T-cell (primary cell): ENCODE results near the gene GATA6. TPM values are rescaled to one million over a fixed set of nuclear protein-coding genes. Genes with fewer than 3 reads are reported as not detected.

Experiments
- ATAC-seq, 4 experiments: fragments of 200-7000 bp in 3 of 4; fragments of 150-1000 bp in 1 of 4; cut with Tn5 transposase; replicated peaks in 1 of 4; 1 replicate in 3 of 4; 2 replicates in 1 of 4; pipeline ENCODE4 v1.10.0; 2021; ENCODE audit warnings: moderate library complexity in 3 of 4, mild to moderate bottlenecking in 2 of 4, moderate number of reproducible peaks in 1 of 4
- CTCF ChIA-PET, 2 donors: fragments of 300-600 bp; sonication (Branson Sonifier 250); formaldehyde crosslinking; loops; one replicate each; lab custom pipeline; 2022; ENCODE audit warnings: antibody characterized with exemption in 2 of 2; lab: Charles Lee
- POLR2A ChIA-PET, 2 donors: fragments of 300-600 bp; sonication (Branson Sonifier 250); formaldehyde crosslinking; loops; one replicate each; lab custom pipeline; 2022; ENCODE audit warnings: antibody characterized with exemption in 2 of 2; lab: Charles Lee
- DNase-seq, 35 experiments: peaks; one replicate each; pipeline versions ENCODE4 v3.0.0 to v3.0.0-alpha.2; 2013 to 2023
- H3K27ac ChIP-seq: one replicate; pipeline ENCODE4 v1.5.1; 2013; ENCODE audit warnings: low read length
- H3K27me3 ChIP-seq, 2 experiments: replicated peaks in 1 of 2; 1 replicate in 1 of 2; 2 replicates in 1 of 2; pipeline versions ENCODE4 v1.6.1 to v1.7.0; 2013; ENCODE audit warnings: low read length in 1 of 2, mixed read lengths in 1 of 2; ENCODE audit not compliant: control insufficient read depth in 2 of 2, insufficient read depth in 2 of 2; ENCODE audit errors: extremely low read depth in 1 of 2
- H3K36me3 ChIP-seq, 2 donors: 1 replicate in 1 of 2; 2 replicates in 1 of 2; pipeline versions ENCODE4 v1.6.1 to v1.7.0; 2013; ENCODE audit warnings: low read length in 1 of 2; ENCODE audit not compliant: control insufficient read depth in 2 of 2, insufficient read depth in 1 of 2; ENCODE audit errors: extremely low read depth in 1 of 2
- H3K4me1 ChIP-seq, 2 experiments: 1 replicate in 1 of 2; 2 replicates in 1 of 2; pipeline versions ENCODE4 v1.6.1 to v1.7.0; 2013; ENCODE audit warnings: low read length in 2 of 2, mixed read lengths in 1 of 2; ENCODE audit not compliant: insufficient read depth in 2 of 2, control insufficient read depth in 1 of 2; ENCODE audit errors: extremely low read depth in 1 of 2
- H3K4me3 ChIP-seq, 2 donors: 1 replicate in 1 of 2; 2 replicates in 1 of 2; pipeline versions ENCODE4 v1.5.1 to v1.7.0; 2013; ENCODE audit warnings: mild to moderate bottlenecking in 2 of 2, low read length in 1 of 2, moderate library complexity in 1 of 2; ENCODE audit not compliant: control insufficient read depth in 1 of 2; ENCODE audit errors: extremely low read depth in 1 of 2
- H3K9me3 ChIP-seq: 2 replicates; pipeline ENCODE4 v1.7.0; 2013
- H3K27ac Mint-ChIP-seq, 2 donors: one replicate each; pipeline ENCODE4 v1.8.0; 2020 to 2021; ENCODE audit warnings: mild to moderate bottlenecking in 2 of 2, mixed read lengths in 2 of 2
- H3K27me3 Mint-ChIP-seq, 2 donors: one replicate each; pipeline ENCODE4 v1.8.0; 2021 to 2022; ENCODE audit warnings: mixed read lengths in 2 of 2
- H3K36me3 Mint-ChIP-seq: one replicate; pipeline ENCODE4 v1.8.0; 2021; ENCODE audit warnings: mixed read lengths
- H3K4me1 Mint-ChIP-seq, 3 donors: one replicate each; pipeline ENCODE4 v1.8.0; 2020 to 2022; ENCODE audit warnings: mixed read lengths in 3 of 3, mild to moderate bottlenecking in 1 of 3
- H3K4me3 Mint-ChIP-seq, 3 donors: one replicate each; pipeline ENCODE4 v1.8.0; 2020 to 2022; ENCODE audit warnings: mild to moderate bottlenecking in 3 of 3, mixed read lengths in 3 of 3, moderate library complexity in 3 of 3
- H3K9me3 Mint-ChIP-seq, 3 donors: one replicate each; pipeline ENCODE4 v1.8.0; 2020 to 2022; ENCODE audit warnings: mixed read lengths in 3 of 3
- WGBS: methylation state at CpG from one replicate; pipeline ENCODE4 v1.1.5; 2013; ENCODE audit warnings: missing lambda C conversion rate; ENCODE audit not compliant: insufficient coverage; 5-methylcytosine and 5-hydroxymethylcytosine counted together
- total RNA-seq, 35 experiments: library from RNA in 6 of 35; stranded (reverse) in 6 of 35; fragments of 120-200 nt in 1 of 35; gene quantifications; one replicate each; pipeline versions ENCODE4 v1.2.1 to v1.2.4 and lab custom pipeline; 2013 to 2026

The GATA6 gene
- total RNA-seq, 5 donors from 2014 or later (not counting 1 experiment from before 2014, with no cell fraction given): 0.13 to 0.96 (median 0.59) TPM

DNA sequence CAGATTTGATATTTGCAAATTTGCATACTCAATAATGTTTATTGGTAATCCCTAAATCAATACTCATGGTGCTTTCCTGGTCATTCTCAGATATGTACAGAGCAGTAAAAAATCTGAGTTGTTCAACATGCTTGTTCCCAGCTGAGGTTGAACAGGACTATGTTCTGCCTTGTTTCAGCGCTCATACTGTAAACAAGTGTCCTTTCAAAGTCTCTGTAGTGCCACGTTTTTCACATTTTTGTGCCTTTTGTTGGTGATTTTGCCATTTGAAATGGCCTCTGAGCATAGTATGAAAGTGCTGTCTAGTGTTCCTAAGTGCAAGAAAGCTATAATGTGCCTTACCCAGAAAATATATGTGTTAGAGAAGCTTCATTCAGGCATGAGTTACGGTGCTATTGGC lies 16.0 kb upstream of the GATA6 start:
- Histone ChIP-seq H3K4me3 (no peak overlapping the region), H3K27me3 (peaks cover 4 to 18% of the 10 kb centered on the region in 2 experiments), H3K36me3 (no peaks in the 10 kb centered on the region), H3K27ac (no peak overlapping the region), H3K9me3 (no peaks in the 10 kb centered on the region), H3K4me1 (no peaks in the 10 kb centered on the region)
- Mint-ChIP-seq H3K27me3 (peaks cover 15 to 23% of the 10 kb centered on the region in 2 donors), H3K4me1 (no peaks in the 10 kb centered on the region), H3K4me3 (no peak overlapping the region), H3K27ac (no peak overlapping the region), H3K36me3 (no peaks in the 10 kb centered on the region), H3K9me3 (no peaks in the 10 kb centered on the region)
- ATAC-seq: no peak
- WGBS: 60% methylated on average over 1 of the region's 3 CpGs
- DNase-seq: no peak
- ChIA-PET CTCF (no interaction called here), POLR2A (no interaction called here)

DNA sequence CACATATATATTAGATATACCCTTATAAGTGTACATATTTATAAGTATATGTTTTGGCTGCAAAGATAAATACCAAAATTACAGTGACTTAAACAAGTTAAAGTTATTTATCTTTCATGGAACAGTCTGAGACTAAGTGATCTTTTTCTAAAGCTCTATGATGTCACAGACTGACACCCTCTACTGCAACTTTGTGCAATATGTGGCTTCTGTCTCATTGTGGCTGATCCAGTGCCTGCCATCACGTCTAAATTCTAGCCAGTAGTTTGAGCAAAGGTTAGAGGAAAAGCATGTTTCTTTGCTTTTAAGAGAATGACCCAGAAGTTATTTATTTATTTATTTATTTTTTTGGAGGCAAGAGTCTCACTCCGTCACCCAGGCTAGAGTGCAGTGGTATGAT lies 13.8 kb upstream of the GATA6 start:
- Histone ChIP-seq H3K27me3 (peaks cover 4 to 14% of the 10 kb centered on the region in 2 experiments), H3K27ac (no peak overlapping the region), H3K9me3 (no peaks in the 10 kb centered on the region), H3K4me1 (no peaks in the 10 kb centered on the region), H3K36me3 (no peaks in the 10 kb centered on the region), H3K4me3 (no peak overlapping the region)
- Mint-ChIP-seq H3K36me3 (no peaks in the 10 kb centered on the region), H3K4me3 (no peak overlapping the region), H3K9me3 (no peaks in the 10 kb centered on the region), H3K4me1 (no peaks in the 10 kb centered on the region), H3K27ac (no peak overlapping the region), H3K27me3 (peaks cover 12 to 18% of the 10 kb centered on the region in 2 donors)
- ChIA-PET CTCF (no interaction called here), POLR2A (no interaction called here)
- DNase-seq (no peak), ATAC-seq (no peak)
- WGBS: 38% methylated on average over 1 of the region's 2 CpGs

DNA sequence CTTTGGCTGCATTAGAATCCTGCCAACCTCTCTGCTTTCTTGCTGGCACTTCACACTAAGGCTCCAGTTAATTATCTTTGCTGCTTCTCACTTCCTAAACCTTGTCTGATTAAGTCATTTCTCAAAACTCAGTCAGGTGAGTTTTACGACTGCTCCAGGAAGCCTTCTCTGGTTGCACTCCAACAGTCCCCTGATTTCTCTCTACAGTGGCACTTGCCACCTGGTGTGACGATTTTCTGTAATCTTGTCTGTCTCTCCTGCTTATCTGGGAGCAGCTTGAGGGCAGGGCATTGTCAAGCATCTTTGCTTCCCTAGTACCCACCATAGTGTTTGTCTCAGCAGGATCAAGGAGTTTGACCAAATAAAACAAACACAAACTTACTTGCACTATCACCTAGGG lies 10.4 kb upstream of the GATA6 start:
- H3K27me3 Mint-ChIP-seq: peaks cover 27 to 41% of the 10 kb centered on the region in 2 donors

DNA sequence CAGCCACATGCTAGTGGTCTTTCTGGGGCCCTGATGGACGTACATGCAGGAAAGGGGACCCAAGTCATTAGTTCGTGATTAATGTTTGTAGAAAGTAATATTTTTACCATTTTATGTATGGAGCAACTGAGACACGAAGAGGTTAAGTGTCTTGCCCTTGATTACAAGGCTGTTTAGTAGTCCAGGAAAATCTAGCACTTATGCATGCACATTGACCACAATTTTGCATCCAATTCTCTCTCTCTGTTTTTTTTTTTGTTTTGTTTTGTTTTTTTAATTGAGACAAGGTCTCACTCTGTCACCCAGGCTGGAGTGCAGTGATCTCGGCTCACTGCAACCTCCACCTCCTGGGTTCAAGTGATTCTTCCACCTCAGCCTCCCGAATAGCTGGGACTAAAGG lies 8.3 kb upstream of the GATA6 start:
- Histone ChIP-seq H3K27ac (no peak overlapping the region), H3K9me3 (no peaks in the 10 kb centered on the region), H3K4me3 (no peak overlapping the region), H3K36me3 (no peaks in the 10 kb centered on the region), H3K27me3 (peaks cover 20 to 36% of the 10 kb centered on the region in 2 experiments), H3K4me1 (peaks cover 0 to 12% of the 10 kb centered on the region in 2 experiments)
- WGBS: 71% methylated on average over 4 of the region's 5 CpGs
- DNase-seq (no peak), ATAC-seq (no peak)
- no peaks in the 10 kb centered on the region for H3K36me3 Mint-ChIP-seq
- no peak overlapping the region for H3K4me3 Mint-ChIP-seq
- peaks cover 0 to 5% (median 3%) of the 10 kb centered on the region in 3 donors for H3K4me1 Mint-ChIP-seq
- peaks cover 37 to 43% of the 10 kb centered on the region in 2 donors for H3K27me3 Mint-ChIP-seq
- no peak overlapping the region for H3K27ac Mint-ChIP-seq
- ChIA-PET POLR2A (no interaction called here), CTCF (no interaction called here)
- H3K9me3 Mint-ChIP-seq: no peaks in the 10 kb centered on the region

More for the DNA sequence above, 10.4 kb upstream of the GATA6 start:
- Histone ChIP-seq H3K27ac (no peak overlapping the region), H3K9me3 (no peaks in the 10 kb centered on the region), H3K27me3 (peaks cover 14 to 23% of the 10 kb centered on the region in 2 experiments), H3K4me1 (no peaks in the 10 kb centered on the region), H3K36me3 (no peaks in the 10 kb centered on the region), H3K4me3 (no peak overlapping the region)
- WGBS: 84% methylated on average over 2 of the region's 2 CpGs
- DNase-seq (no peak), ATAC-seq (no peak)
- Mint-ChIP-seq H3K9me3 (no peaks in the 10 kb centered on the region), H3K4me3 (no peak overlapping the region), H3K4me1 (no peaks in the 10 kb centered on the region), H3K27ac (no peak overlapping the region), H3K36me3 (no peaks in the 10 kb centered on the region)
- CTCF ChIA-PET: no interaction called here
- POLR2A ChIA-PET: no interaction called here

DNA sequence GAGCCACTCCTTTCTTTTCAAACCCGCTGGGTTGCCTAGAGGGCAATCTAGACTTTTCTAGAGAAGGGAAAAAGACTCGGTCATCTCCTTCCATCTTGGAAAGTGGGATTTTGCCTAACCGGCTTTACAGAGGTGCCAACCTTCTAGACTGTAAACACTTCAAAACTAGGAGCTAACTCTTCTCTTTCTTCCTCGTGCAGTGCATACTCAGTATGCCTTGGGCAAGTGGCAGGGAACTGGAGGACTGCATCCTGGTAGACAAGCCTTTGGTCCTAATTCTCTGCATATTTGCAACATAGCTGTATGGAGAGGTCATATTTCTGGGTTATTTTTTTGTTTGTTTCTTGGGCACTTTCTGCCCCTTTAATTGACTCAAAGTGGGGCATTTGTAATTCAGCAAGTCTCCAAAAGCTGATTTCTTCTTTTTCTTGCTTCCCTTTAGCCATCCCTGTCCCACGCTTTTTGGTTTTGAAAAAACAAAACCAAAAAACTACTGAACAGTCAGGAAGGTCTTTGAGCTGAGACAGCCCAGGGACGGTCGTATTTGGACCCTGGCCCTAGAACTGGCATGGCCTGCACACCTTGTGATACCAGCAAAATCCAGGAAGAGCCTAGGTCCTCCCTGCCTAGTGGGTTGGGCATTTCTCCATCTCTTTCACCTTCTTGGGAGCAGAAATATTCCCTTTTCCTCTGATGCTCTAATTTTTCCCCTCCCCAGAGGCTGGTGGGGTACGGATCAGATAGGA lies 5.8 kb upstream of the GATA6 start:
- ChIA-PET CTCF (no interaction called here), POLR2A (no interaction called here)
- ATAC-seq (no peak), DNase-seq (no peak)
- no peak overlapping the region for H3K27ac Mint-ChIP-seq
- H3K4me1 Mint-ChIP-seq: peaks cover 0 to 15% (median 11%) of the 10 kb centered on the region in 3 donors
- H3K27me3 Mint-ChIP-seq: peaks cover 48 to 62% of the 10 kb centered on the region in 2 donors
- no peak overlapping the region for H3K4me3 Mint-ChIP-seq
- H3K4me1 ChIP-seq: peaks cover 5 to 34% of the 10 kb centered on the region in 2 experiments
- H3K27ac ChIP-seq: no peak overlapping the region
- no peak overlapping the region for H3K4me3 ChIP-seq
- no peaks in the 10 kb centered on the region for H3K9me3 ChIP-seq
- H3K36me3 ChIP-seq: no peaks in the 10 kb centered on the region
- 60% methylated on average over 1 of the region's 8 CpGs for WGBS
- H3K9me3 Mint-ChIP-seq: no peaks in the 10 kb centered on the region
- H3K36me3 Mint-ChIP-seq: no peaks in the 10 kb centered on the region
- H3K27me3 ChIP-seq: peaks cover 29 to 61% of the 10 kb centered on the region in 2 experiments

DNA sequence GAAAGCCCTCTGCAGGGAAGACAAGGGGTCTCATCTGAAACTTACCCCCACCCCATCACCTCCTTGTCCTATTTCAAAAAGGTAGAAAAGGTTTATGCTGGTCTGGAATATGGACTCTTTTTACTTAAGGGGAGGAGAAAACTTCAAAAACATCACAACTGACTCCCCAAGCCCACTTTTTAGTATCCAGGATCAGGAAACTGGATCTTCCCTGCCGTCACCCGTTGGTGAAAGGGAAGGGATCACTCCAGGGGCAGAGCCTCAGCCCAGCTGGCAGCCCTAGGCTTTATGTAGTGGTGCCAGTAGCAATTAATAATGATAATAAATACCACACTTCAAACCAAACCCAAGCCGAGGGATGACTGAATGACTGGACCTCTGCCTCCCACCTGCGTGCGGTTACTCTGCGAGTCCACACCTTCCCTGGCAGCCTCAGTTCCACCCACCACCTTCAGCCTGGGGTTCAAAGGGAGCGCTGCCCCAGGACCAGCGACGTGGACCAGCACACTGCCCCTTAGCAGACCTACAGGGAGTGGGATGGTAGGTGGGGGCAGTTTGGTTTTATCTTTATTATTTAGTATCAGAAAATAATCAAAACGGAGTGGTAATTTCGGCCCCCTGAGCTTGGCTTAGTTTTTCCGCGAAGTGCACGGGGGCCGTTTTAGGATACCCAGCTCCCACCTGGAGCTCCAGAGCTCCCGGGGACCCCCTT lies 4.9 kb upstream of the GATA6 start:
- peaks cover 52 to 64% of the 10 kb centered on the region in 2 donors for H3K27me3 Mint-ChIP-seq
- Histone ChIP-seq H3K27ac (no peak overlapping the region), H3K4me3 (no peak overlapping the region), H3K9me3 (no peaks in the 10 kb centered on the region), H3K36me3 (no peaks in the 10 kb centered on the region), H3K4me1 (peaks cover 5 to 43% of the 10 kb centered on the region in 2 experiments), H3K27me3 (peaks cover 31 to 68% of the 10 kb centered on the region in 2 experiments)
- H3K36me3 Mint-ChIP-seq: no peaks in the 10 kb centered on the region
- H3K9me3 Mint-ChIP-seq: no peaks in the 10 kb centered on the region
- no peak overlapping the region for H3K4me3 Mint-ChIP-seq
- DNase-seq (no peak), ATAC-seq (no peak)
- H3K4me1 Mint-ChIP-seq: peaks cover 0 to 19% (median 15%) of the 10 kb centered on the region in 3 donors
- WGBS: 26% methylated on average over 5 of the region's 16 CpGs
- H3K27ac Mint-ChIP-seq: no peak overlapping the region
- POLR2A ChIA-PET: no interaction called here
- CTCF ChIA-PET: no interaction called here
